ENCODE results near the gene DHX16.

Gene DHX16

GRCh38 chr6:30691208-30691847, 18.5 kb upstream of the DHX16 start:
- no peak for DNase-seq

GRCh38 chr6:30690403-30691207, 17.8 kb upstream of the DHX16 start, which contains the start of gene NRM:
NRM (minus strand) TSS chr6:30690984; CDS start chr6:30690974, 10 bp downstream.
- peak; percentile 93 for DNase-seq

GRCh38 chr6:30689985-30690384, 17.2 kb upstream of the DHX16 start:
- no peak for DNase-seq

GRCh38 chr6:30689022-30689865, 16.4 kb upstream of the DHX16 start:
- no peak for DNase-seq

GRCh38 chr6:30688569-30688968, 15.8 kb upstream of the DHX16 start:
- no peak for DNase-seq

GRCh38 chr6:30687659-30688431, 15.0 kb upstream of the DHX16 start:
- no peak for DNase-seq

GRCh38 chr6:30686908-30687658, 14.3 kb upstream of the DHX16 start:
- DNase-seq: peak; percentile 97

- DNase-seq: peak; percentile 87
Observed at GRCh38 chr6:30686009-30686907, 13.5 kb upstream of the DHX16 start, which contains the start of gene PPP1R18. PPP1R18 (minus strand) TSS chr6:30686645; CDS start chr6:30686018, 627 bp downstream.

GRCh38 chr6:30685157-30686008, 12.6 kb upstream of the DHX16 start:
- DNase-seq: no peak

GRCh38 chr6:30684386-30685156, 11.8 kb upstream of the DHX16 start:
- DNase-seq: no peak

GRCh38 chr6:30683980-30684338, 11.2 kb upstream of the DHX16 start:
- DNase-seq: no peak

- DNase-seq: no peak
Observed at GRCh38 chr6:30683183-30683979, 10.6 kb upstream of the DHX16 start.

GRCh38 chr6:30682143-30683117, 9.6 kb upstream of the DHX16 start:
- DNase-seq: peak; percentile 79

GRCh38 chr6:30681766-30682142, 8.9 kb upstream of the DHX16 start:
- DNase-seq: no peak

GRCh38 chr6:30679765-30680535, 7.1 kb upstream of the DHX16 start:
- DNase-seq: no peak
